ENCODE results near the gene LEMD2.

The LEMD2 gene

GRCh38 chr6:33770833-33771145 is 18.1 kb downstream of the LEMD2 start:
- Histone ChIP-seq H3K4me1 (ENCODE audit: control insufficient read depth, insufficient read depth, low read length) (peaks cover 5% of the 10 kb centered on the region), H3K9me3 (ENCODE audit: control insufficient read depth, insufficient read depth, low read depth, low read length) (no peaks in the 10 kb centered on the region), H3K27ac (ENCODE audit: extremely low read depth, low read depth, low read length) (no peak overlapping the region), H3K36me3 (ENCODE audit: control insufficient read depth in 2 of 2, insufficient read depth in 1 of 2, low read length in 2 of 2) (peaks cover 6 to 35% of the 10 kb centered on the region in 2 experiments; a peak in 2 of 3 replicates), H3K4me3 (ENCODE audit: low read depth, low read length) (no peak overlapping the region)
- POLR2A ChIA-PET: interaction anchor here (1.0 to 4.3 kb wide), 9 partner anchors 9 to 257 kb away, joined by 3 to 17 read pairs (median 4); partner anchors contain the start of genes LEMD2 and UQCC2
- TF ChIP-seq ZNF155 (tag by site-specific recombination; IDR thresholded peaks at IDR 0.05) (no peak), ZNF350 (tag by site-specific recombination; IDR thresholded peaks at IDR 0.05) (no peak), ZEB2 (tag by site-specific recombination; IDR thresholded peaks at IDR 0.05) (no peak), ZSCAN23 (tag by site-specific recombination; IDR thresholded peaks at IDR 0.05) (no peak), ZNF670 (tag by site-specific recombination; IDR thresholded peaks at IDR 0.05; ENCODE audit: low read depth) (no peak), ZNF302 (tag by site-specific recombination; IDR thresholded peaks at IDR 0.05; ENCODE audit: low read depth) (no peak), ZNF354C (tag by site-specific recombination; IDR thresholded peaks at IDR 0.05; ENCODE audit: borderline replicate concordance, low read depth) (no peak), SP7 (tag by site-specific recombination; IDR thresholded peaks at IDR 0.05) (no peak), TCF7L2 (IDR thresholded peaks at IDR 0.05; ENCODE audit: borderline replicate concordance, low read depth, low read length) (no peak), ZBTB21 (tag by site-specific recombination; IDR thresholded peaks at IDR 0.05) (no peak)
- TF ChIP-seq, protein P1, sequence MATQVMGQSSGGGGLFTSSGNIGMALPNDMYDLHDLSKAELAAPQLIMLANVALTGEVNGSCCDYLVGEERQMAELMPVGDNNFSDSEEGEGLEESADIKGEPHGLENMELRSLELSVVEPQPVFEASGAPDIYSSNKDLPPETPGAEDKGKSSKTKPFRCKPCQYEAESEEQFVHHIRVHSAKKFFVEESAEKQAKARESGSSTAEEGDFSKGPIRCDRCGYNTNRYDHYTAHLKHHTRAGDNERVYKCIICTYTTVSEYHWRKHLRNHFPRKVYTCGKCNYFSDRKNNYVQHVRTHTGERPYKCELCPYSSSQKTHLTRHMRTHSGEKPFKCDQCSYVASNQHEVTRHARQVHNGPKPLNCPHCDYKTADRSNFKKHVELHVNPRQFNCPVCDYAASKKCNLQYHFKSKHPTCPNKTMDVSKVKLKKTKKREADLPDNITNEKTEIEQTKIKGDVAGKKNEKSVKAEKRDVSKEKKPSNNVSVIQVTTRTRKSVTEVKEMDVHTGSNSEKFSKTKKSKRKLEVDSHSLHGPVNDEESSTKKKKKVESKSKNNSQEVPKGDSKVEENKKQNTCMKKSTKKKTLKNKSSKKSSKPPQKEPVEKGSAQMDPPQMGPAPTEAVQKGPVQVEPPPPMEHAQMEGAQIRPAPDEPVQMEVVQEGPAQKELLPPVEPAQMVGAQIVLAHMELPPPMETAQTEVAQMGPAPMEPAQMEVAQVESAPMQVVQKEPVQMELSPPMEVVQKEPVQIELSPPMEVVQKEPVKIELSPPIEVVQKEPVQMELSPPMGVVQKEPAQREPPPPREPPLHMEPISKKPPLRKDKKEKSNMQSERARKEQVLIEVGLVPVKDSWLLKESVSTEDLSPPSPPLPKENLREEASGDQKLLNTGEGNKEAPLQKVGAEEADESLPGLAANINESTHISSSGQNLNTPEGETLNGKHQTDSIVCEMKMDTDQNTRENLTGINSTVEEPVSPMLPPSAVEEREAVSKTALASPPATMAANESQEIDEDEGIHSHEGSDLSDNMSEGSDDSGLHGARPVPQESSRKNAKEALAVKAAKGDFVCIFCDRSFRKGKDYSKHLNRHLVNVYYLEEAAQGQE (tag by site-specific recombination; IDR thresholded peaks at IDR 0.05): no peak
- TF ChIP-seq, protein P2, sequence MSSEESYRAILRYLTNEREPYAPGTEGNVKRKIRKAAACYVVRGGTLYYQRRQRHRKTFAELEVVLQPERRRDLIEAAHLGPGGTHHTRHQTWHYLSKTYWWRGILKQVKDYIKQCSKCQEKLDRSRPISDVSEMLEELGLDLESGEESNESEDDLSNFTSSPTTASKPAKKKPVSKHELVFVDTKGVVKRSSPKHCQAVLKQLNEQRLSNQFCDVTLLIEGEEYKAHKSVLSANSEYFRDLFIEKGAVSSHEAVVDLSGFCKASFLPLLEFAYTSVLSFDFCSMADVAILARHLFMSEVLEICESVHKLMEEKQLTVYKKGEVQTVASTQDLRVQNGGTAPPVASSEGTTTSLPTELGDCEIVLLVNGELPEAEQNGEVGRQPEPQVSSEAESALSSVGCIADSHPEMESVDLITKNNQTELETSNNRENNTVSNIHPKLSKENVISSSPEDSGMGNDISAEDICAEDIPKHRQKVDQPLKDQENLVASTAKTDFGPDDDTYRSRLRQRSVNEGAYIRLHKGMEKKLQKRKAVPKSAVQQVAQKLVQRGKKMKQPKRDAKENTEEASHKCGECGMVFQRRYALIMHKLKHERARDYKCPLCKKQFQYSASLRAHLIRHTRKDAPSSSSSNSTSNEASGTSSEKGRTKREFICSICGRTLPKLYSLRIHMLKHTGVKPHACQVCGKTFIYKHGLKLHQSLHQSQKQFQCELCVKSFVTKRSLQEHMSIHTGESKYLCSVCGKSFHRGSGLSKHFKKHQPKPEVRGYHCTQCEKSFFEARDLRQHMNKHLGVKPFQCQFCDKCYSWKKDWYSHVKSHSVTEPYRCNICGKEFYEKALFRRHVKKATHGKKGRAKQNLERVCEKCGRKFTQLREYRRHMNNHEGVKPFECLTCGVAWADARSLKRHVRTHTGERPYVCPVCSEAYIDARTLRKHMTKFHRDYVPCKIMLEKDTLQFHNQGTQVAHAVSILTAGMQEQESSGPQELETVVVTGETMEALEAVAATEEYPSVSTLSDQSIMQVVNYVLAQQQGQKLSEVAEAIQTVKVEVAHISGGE (tag by site-specific recombination; conservative IDR thresholded peaks at IDR 0.05; ENCODE audit: low read depth): no peak
- TF ChIP-seq, protein P3, sequence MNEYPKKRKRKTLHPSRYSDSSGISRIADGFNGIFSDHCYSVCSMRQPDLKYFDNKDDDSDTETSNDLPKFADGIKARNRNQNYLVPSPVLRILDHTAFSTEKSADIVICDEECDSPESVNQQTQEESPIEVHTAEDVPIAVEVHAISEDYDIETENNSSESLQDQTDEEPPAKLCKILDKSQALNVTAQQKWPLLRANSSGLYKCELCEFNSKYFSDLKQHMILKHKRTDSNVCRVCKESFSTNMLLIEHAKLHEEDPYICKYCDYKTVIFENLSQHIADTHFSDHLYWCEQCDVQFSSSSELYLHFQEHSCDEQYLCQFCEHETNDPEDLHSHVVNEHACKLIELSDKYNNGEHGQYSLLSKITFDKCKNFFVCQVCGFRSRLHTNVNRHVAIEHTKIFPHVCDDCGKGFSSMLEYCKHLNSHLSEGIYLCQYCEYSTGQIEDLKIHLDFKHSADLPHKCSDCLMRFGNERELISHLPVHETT (tag by site-specific recombination; IDR thresholded peaks at IDR 0.05): no peak
- TF ChIP-seq, protein P4, sequence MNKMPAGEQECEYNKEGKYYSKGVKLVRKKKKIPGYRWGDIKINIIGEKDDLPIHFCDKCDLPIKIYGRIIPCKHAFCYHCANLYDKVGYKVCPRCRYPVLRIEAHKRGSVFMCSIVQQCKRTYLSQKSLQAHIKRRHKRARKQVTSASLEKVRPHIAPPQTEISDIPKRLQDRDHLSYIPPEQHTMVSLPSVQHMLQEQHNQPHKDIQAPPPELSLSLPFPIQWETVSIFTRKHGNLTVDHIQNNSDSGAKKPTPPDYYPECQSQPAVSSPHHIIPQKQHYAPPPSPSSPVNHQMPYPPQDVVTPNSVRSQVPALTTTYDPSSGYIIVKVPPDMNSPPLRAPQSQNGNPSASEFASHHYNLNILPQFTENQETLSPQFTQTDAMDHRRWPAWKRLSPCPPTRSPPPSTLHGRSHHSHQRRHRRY (tag by site-specific recombination; IDR thresholded peaks at IDR 0.05): no peak
- CTCF ChIA-PET: interaction anchor here (0.6 to 8.8 kb wide), 53 partner anchors 10 to 983 kb away, joined by 3 to 149 read pairs (median 5); partner anchors contain the start of genes IP6K3, LEMD2 and UQCC2

Data from HEK293 (cell line).